ENCODE data around the gene EXOC8. TPM values are rescaled to one million over a fixed set of nuclear protein-coding genes. Genes with fewer than 3 reads are reported as not detected.
"Not testable (repeated sequence)": the region's sequence is repeated elsewhere in the genome, so short reads cannot be mapped to it uniquely, and the experiment has no call there.

Gene EXOC8
- total and polyA plus RNA-seq, 4 donors, result 4.6 to 19.0 (median 12.9) TPM

- no peak for ATAC-seq (ENCODE audit: insufficient read depth, low FRiP score)
- Histone ChIP-seq H3K27me3 (ENCODE audit: control insufficient read depth in 3 of 3, insufficient read depth in 3 of 3, low read length in 2 of 3) (no peaks in the 10 kb centered on the region), H3K36me3 (ENCODE audit: control insufficient read depth in 4 of 4, insufficient read depth in 4 of 4, low read length in 4 of 4) (peaks cover 3 to 19% (median 13%) of the 10 kb centered on the region in 4 donors), H3K4me1 (ENCODE audit: control insufficient read depth in 5 of 5, insufficient read depth in 5 of 5, low read length in 5 of 5) (peaks cover 0 to 6% (median 1%) of the 10 kb centered on the region in 5 donors), H3K9ac (ENCODE audit: insufficient read depth in 1 of 2, low read length in 2 of 2) (no peak overlapping the region), H3K27ac (ENCODE audit: low read depth in 1 of 2, low read length in 1 of 2) (no peak overlapping the region), H3K9me3 (ENCODE audit: control insufficient read depth in 4 of 4, insufficient read depth in 3 of 4, low read length in 3 of 4) (no peaks in the 10 kb centered on the region), H3K4me3 (no peak overlapping the region)
- DNase-seq, result no peak
- WGBS, 2 donors, result 69 to 86% methylated on average over 2 of the region's 2 CpGs
- TF ChIP-seq CTCF (IDR thresholded peaks at IDR 0.05; ENCODE audit: control extremely low read depth, extremely low read depth), result no peak
Measured at GRCh38 chr1:231353086-231353485, 15.4 kb upstream of the EXOC8 start.

GRCh38 chr1:231351816-231352215 is 14.2 kb upstream of the EXOC8 start:
- no peak overlapping the region for H3K4me3 ChIP-seq
- DNase-seq, result peak in 1 of 3 donors; percentile 51
- ATAC-seq (ENCODE audit: insufficient read depth, low FRiP score), result no peak
- peaks cover 0 to 3% (median 0%) of the 10 kb centered on the region in 5 donors for H3K4me1 ChIP-seq (ENCODE audit: control insufficient read depth in 5 of 5, insufficient read depth in 5 of 5, low read length in 5 of 5)
- no peaks in the 10 kb centered on the region for H3K9me3 ChIP-seq (ENCODE audit: control insufficient read depth in 4 of 4, insufficient read depth in 3 of 4, low read length in 3 of 4)
- TF ChIP-seq CTCF (IDR thresholded peaks at IDR 0.05; ENCODE audit: control extremely low read depth, extremely low read depth), result no peak
- no peaks in the 10 kb centered on the region for H3K27me3 ChIP-seq (ENCODE audit: control insufficient read depth in 3 of 3, insufficient read depth in 3 of 3, low read length in 2 of 3)
- no peak overlapping the region for H3K9ac ChIP-seq (ENCODE audit: insufficient read depth in 1 of 2, low read length in 2 of 2)
- WGBS, 2 donors, result 61 to 81% methylated on average over 2 of the region's 2 CpGs
- peak overlapping the region in 1 of 2 donors; percentile 33 for H3K27ac ChIP-seq (ENCODE audit: low read depth in 1 of 2, low read length in 1 of 2)
- H3K36me3 ChIP-seq (ENCODE audit: control insufficient read depth in 4 of 4, insufficient read depth in 4 of 4, low read length in 4 of 4), result peaks cover 8 to 28% (median 14%) of the 10 kb centered on the region in 4 donors

- H3K4me1 ChIP-seq (ENCODE audit: control insufficient read depth in 5 of 5, insufficient read depth in 5 of 5, low read length in 5 of 5); H3K27ac ChIP-seq (ENCODE audit: low read depth in 1 of 2, low read length in 1 of 2); DNase-seq; H3K4me3 ChIP-seq; H3K27me3 ChIP-seq (ENCODE audit: control insufficient read depth in 3 of 3, insufficient read depth in 3 of 3, low read length in 2 of 3); ATAC-seq (ENCODE audit: insufficient read depth, low FRiP score); H3K9ac ChIP-seq (ENCODE audit: insufficient read depth in 1 of 2, low read length in 2 of 2); H3K9me3 ChIP-seq (ENCODE audit: control insufficient read depth in 4 of 4, insufficient read depth in 3 of 4, low read length in 3 of 4): not testable (repeated sequence)
- WGBS, 2 donors, result 94 to 98% methylated on average over 1 of the region's 1 CpG
- peaks cover 8 to 25% (median 14%) of the 10 kb centered on the region in 4 donors for H3K36me3 ChIP-seq (ENCODE audit: control insufficient read depth in 4 of 4, insufficient read depth in 4 of 4, low read length in 4 of 4)
Measured at GRCh38 chr1:231348856-231349255, 11.2 kb upstream of the EXOC8 start.

GRCh38 chr1:231348442-231348841 is 10.8 kb upstream of the EXOC8 start:
- no peaks in the 10 kb centered on the region for H3K9me3 ChIP-seq (ENCODE audit: control insufficient read depth in 4 of 4, insufficient read depth in 3 of 4, low read length in 3 of 4)
- no peak for ATAC-seq (ENCODE audit: insufficient read depth, low FRiP score)
- no peaks in the 10 kb centered on the region for H3K27me3 ChIP-seq (ENCODE audit: control insufficient read depth in 3 of 3, insufficient read depth in 3 of 3, low read length in 2 of 3)
- TF ChIP-seq CTCF (IDR thresholded peaks at IDR 0.05; ENCODE audit: control extremely low read depth, extremely low read depth), result no peak
- H3K4me1 ChIP-seq (ENCODE audit: control insufficient read depth in 5 of 5, insufficient read depth in 5 of 5, low read length in 5 of 5), result peaks cover 0 to 1% (median 0%) of the 10 kb centered on the region in 5 donors
- WGBS, 2 donors, result 96 to 99% methylated on average over 4 of the region's 4 CpGs
- peaks cover 8 to 25% (median 17%) of the 10 kb centered on the region in 4 donors for H3K36me3 ChIP-seq (ENCODE audit: control insufficient read depth in 4 of 4, insufficient read depth in 4 of 4, low read length in 4 of 4)
- no peak for DNase-seq
- no peak overlapping the region for H3K4me3 ChIP-seq
- no peak overlapping the region for H3K9ac ChIP-seq (ENCODE audit: insufficient read depth in 1 of 2, low read length in 2 of 2)
- H3K27ac ChIP-seq (ENCODE audit: low read depth in 1 of 2, low read length in 1 of 2), result no peak overlapping the region
